HG03460 (cell line): ENCODE data around the gene CLPTM1L.

Experiments used
- ATAC-seq: cut with Tn5 transposase; IDR thresholded peaks from one replicate; pipeline ENCODE4 v1.9.1; 2021; ENCODE audit not compliant: unreplicated experiment

The CLPTM1L gene

DNA sequence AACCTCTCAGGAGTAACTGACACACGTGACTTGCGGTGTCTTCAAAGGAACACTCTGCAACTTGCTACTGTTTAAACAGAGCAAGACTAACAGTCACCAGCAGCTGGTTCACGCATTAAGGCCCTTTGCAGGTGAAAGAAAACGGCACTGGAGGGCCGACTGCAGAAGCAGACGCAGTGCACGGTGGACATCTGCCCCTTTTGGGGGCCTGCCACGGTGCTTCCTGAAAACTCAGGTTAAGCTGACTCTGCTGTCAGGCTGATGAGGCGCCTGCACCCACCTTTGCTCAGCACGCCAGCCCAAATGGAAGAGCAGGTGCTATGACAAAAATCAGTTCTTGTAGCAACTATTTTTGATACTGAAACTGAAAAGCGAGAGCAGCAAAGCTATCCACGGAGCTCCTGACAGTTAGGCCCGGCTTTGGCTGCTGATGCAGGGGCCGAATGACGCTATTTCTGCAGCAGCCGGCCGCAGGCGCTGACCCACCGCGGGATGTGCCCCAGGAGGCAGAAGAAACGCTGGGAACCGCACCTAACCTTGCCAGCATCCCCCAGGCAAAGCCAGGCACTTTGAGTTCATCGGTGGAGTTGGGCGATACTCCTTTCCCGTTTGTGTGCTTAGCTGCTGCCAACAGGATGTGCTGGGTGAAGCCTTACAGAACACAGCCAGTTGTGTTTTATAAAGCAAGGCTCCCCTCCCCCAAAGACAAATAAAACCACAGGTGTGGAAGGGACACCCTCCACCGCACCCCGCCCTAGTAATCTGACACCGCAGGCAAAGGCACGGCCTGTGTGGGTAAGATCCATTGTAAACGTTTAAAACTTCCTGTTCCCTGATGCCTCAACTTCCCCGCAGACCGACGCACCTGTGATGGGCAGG is 29.0 kb downstream of the CLPTM1L start:
- ATAC-seq = peak; percentile 49

DNA sequence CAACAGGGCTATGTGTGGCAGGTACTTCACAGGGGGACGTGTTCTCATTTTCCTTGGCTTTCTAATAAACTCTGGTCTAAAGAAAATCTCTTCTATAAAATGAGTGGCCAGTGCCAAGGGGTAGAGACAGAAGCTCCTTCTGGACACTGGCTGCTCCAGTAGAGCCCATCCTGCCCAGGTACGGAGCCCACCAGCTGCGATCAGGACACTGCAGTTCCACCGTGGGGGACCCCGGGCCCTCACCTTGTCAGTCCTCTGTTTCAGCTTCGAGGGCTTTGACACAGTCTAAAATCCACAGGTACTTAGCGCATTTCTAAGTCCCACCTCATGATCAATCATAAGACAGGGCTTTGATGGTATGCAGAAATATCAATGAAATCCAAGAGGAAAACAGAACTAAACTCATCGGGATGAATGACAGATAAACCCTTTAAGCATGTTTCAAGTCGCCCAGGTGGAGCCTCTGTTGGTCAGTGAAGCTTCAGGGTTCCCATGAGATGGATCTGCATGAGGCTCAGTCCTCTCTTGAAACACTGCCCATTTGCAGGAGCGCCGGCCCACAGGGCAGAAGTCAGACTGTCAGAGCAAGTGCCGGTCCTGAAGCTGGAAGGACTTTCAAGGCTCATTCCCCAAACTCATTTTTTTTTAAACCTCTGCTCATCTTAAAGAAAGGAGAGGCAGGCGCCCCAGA is 29.7 kb downstream of the CLPTM1L start:
- no peak for ATAC-seq

DNA sequence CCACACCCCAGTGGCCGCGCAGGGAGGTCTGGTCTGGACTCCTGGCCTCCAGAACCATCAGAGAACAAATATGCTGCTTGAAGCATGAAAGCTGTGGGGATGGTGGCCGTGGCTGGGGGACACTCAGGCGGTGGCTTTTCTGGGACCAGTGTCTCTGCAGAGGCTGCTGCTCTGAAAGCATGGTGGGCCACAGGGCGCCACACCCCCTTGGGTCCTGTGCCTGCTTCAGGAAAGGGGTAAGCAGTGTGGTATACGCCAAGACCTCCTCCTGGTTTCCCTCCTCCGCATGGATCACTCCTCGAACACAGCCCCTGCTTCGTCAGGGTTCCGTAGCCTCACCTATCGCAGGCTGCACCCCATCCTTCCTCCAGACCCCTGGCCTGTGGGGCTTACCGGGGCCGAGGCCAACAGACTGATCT is 30.3 kb downstream of the CLPTM1L start:
- ATAC-seq = no peak

DNA sequence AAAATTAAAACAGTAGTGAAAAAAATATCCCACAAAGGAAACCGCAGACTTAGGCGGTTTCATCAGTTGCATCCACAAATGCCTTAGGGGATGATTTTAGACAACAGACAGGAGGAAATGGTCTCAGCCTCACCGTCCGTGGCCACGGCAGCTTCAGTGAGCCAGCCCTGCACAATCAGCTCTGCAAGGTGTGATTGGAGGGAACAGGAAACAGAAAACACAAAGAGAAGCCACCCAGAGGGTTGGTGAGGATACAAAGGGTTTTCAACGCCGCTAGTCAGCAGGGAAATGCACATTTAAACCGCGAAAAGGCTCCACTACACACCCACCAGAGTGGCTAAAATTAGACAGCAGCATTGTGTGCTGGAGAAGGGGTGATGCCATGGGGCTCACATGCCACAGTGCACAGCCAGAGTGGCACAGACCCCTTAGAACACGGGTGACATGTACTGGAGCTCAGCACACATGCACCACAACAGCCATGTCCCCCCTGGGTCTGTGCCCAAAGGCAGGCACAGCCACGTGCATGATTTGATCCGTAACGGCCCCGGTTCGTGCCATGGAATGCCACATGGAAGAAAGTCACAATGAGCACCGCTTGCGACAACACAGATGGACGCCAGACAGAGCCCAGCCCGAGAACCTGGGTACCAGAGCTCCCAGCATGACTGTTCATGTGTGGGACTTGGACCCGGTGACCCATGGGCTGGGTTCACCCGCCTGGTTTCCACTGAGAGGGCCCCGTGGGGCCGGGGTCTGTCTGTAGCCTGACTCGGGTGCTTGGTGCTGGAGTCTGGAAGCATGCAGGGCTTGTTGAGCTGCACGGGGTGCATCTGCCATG is 31.7 kb downstream of the CLPTM1L start:
- peak; percentile 78 for ATAC-seq

DNA sequence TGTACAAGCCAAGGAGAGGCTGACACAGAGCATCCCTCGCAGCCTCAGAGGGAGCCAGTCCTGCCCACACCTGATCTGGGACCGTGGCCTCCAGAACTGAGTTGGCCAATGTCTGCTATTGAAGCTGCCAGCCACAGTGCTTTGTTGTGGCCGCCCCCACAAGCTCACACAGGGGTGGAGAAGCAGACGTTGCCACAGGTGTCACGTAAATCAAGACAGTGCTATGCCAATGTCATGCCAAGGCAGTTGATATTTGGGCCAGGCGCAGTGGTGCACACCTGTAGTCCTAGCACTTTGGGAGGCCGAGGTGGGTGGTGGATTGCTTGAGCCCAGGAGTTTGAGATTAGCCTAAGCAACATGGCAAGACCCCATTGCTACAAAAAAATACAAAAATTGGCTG is 32.7 kb downstream of the CLPTM1L start:
- ATAC-seq = no peak

DNA sequence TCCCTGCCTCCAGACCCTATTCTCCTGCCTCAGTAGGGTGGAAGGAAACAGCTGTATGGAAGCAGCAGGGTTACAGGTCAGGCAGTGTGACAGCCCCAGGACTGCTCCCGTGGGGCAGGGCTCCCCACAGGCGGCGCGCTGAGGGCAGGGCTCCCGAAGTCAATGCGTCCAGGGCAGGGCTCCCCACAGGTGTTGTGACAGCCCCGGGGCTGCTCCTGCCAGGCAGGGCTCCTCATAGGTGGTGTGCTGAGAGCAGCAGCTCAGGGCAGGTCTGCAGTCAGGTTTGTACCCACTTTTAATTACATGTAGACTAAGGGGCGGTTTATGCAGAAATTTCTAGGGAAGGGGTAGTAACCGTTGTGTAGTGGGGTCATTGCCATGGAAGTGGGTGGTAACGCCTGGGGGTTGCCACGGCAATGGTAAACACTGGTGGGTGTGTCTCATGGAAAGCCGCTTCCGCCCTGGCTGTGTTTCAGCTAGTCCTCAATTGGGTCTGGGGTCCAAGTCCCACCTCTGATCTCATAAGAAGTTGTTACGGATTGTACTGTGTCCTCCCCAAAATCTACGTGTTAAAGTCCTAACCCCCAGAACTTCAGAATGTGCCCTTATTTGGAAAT is 33.4 kb downstream of the CLPTM1L start:
- no peak for ATAC-seq

DNA sequence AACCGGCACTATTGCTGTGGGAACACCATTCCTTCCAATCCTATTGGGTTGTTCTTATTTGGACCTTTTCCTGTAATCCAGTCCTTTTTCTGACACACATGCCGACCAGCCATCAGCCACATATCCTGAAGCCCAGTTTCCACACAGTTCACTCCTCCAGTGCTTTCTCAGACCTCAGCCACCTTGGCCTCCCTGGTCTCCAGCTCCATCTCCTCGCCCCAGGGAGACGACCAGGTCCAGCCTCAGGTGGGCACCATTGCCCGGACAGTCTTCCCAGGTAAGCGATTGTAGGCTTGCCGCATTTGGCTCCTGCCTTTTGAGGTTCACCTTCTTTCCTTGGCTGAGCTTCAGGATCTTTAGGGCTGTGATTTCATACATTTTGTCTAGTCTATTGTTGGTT is 34.8 kb downstream of the CLPTM1L start:
- ATAC-seq = no peak

DNA sequence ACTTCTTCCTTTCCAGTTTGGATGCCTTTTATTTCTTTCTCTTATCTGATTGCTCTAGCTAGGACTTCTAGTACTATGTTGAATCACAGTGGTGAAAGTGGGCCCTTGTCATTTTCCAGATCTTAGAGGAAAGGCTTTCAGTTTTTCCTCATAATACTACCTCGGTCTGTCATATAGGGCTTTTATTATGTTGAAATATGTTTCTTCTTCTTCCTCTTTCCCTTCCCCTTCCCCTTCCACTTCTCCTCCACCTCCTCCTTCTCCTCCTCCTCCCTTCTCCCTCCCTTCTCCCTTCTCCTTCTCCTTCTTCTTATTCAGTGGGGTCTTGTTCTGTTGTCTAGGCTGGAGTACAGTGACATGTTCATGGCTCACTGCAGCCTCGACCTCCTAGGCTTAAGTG is 40.9 kb downstream of the CLPTM1L start:
- ATAC-seq = no peak

DNA sequence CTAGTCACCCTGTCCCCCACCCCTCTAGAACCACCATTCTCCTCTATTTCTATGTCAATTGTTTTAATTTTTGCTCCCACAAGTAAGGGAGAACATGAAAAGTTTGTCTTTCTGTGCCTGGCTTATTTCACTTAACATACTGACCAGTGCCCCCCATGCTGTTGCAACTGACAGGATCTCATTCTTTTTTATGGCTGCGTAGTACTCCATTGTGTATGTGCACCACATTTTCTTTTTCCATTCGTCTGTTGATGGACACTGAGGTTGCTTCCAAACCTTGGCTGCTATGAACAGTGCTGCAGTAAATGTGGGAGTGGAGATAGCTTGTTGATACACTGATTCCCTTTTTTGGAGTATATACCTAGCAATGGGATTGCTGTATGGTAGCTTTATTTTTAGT is 42.6 kb downstream of the CLPTM1L start:
- ATAC-seq = no peak

DNA sequence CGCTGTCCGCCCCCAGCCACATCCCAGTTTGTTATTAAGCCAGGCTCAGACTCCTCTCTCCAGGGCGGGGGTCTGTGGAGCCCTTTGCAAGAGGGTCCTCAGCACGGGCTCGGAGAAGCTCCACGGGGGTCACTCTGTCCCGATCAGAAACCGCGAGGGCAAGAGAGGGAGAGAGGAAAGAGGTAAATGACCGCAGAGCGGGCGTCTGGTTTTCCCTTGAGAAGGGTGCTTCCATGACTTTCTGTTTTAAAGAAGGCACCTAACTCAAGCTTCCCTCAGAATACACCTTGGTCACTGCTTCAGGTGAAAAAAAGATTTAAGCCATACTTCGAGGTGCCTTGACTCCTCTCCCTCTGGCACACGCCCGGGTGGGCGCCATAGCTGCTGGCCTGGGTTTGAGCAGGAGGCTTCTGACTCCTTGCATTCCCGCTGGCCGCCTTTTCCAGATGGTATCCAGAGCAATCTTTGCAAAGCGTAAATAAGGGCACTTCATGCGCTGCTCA is 44.3 kb downstream of the CLPTM1L start:
- no peak for ATAC-seq

DNA sequence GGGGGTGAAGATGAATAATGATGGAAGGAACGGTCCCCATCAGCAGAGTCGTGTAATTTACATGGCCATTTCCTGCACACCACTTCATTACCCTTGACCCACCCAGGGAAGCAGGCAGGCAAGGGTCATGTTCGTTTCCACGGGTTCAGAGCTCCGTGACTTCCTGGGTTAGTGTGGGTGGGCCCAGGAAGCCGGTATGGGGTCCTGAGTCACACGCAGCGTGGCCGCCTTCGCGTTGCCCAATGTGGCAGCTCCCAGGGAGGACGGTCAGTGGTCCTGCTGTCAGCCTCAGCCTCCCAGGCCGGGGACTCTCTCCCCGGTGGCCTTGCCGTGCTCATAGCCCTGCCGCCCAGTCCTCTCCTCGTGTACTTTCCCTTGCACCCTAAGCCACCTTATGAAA is 44.9 kb downstream of the CLPTM1L start:
- no peak for ATAC-seq

DNA sequence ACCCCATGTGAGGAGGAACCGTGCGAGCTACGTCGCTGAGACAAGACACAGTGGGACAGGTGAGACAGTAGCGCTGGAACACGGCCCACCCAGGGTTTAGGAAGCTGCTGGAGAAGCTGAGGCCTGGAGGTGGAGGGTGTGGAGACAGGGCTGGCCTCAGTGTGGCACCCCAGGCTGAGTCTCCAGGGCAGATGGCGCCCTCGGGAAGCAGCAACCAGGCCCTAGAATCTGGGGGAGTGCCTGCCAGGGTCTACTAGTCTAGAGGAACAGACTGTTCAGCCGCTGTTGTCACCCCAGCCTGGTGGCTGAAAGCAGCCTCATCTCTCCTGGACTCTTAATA is 45.4 kb downstream of the CLPTM1L start:
- ATAC-seq = no peak

DNA sequence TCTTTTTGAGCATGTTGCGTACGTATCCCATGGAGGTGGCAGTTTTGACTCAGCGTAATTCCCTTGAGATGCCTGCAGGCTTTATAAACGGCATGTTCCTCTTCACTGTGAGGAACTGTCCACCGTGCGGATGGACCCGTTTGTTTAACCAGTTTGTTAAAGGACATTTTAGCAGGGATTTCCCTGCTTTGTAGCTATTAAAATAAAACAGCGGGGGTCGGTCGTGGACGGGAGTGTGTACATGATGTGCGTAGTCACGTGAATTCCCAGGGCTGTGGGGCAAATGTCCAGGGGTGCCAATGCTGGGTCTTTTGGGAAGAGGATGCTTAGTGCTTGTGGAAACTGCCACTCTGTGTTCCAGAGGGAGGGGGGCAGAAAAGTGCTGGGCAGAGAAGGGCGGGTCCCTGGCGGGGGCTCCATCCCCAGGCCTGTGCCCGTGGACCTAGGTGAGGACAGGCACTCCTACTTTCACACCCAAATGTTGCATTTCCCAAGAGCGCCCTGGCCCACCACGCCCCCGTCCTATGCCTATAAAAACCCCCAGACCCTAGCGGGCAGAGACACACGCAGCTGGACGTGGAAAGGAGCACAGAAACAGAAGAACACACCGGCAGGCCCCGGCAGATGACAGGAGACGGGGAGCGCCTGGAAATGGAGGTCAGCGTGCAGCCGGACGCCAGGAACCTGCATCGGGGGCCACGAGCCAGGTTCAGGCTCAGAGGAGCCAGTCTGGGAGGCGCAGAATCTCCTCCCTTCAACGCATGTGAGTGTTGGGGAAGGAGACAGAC is 46.0 kb downstream of the CLPTM1L start:
- ATAC-seq = no peak

DNA sequence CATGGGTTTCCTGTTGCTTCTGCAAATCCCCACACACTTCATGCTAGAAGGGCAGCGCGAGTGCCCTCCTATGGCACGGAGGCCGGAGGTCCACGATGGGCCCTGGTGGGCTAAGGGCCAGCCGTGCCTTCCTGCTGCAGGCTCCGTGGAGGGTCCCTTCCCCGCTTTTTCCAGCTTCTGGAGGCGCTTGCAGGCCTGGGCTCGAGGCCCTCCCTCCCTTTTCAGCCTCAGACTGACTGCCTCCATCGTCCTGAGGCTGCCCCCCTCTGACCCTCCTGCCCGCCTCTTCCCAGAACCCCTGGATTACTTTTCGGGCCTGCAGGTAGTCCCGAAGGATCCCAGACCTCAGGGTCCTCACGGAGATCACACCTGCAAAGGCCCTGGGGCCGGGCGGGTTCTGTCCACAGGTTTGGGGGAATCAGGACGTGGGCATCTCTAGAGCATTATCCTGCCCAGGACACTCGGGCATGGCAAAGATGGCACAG is 46.8 kb downstream of the CLPTM1L start:
- ATAC-seq = no peak

DNA sequence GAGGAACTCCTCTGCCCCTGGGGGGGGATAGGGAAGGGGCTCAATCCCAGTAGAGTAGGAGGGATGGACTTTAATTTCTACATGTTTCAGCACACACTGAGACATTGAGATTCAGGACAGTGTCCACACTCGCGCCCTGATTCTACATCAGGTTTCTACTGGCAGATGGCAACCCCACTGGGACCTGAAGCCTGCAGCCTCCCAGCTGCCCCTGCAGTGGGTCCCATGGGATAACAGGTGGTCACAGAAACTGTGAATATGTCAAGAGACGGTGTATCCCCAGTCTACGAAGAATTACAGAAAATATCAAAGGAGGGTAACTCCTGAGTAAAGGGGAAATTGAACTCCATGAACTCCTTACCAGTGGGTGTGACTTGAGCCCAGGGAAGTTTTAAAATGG is 47.7 kb downstream of the CLPTM1L start:
- no peak for ATAC-seq

DNA sequence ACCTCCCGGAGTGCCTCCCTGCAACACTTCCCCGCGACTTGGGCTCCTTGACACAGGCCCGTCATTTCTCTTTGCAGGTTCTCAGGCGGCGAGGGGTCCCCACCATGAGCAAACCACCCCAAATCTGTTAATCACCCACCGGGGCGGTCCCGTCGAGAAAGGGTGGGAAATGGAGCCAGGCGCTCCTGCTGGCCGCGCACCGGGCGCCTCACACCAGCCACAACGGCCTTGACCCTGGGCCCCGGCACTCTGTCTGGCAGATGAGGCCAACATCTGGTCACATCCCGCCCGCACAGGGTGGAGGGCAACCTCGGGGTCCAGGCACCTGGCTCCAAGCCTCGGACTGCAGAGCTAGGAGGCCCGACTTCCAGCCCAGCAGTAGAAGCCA is 49.3 kb downstream of the CLPTM1L start:
- no peak for ATAC-seq

DNA sequence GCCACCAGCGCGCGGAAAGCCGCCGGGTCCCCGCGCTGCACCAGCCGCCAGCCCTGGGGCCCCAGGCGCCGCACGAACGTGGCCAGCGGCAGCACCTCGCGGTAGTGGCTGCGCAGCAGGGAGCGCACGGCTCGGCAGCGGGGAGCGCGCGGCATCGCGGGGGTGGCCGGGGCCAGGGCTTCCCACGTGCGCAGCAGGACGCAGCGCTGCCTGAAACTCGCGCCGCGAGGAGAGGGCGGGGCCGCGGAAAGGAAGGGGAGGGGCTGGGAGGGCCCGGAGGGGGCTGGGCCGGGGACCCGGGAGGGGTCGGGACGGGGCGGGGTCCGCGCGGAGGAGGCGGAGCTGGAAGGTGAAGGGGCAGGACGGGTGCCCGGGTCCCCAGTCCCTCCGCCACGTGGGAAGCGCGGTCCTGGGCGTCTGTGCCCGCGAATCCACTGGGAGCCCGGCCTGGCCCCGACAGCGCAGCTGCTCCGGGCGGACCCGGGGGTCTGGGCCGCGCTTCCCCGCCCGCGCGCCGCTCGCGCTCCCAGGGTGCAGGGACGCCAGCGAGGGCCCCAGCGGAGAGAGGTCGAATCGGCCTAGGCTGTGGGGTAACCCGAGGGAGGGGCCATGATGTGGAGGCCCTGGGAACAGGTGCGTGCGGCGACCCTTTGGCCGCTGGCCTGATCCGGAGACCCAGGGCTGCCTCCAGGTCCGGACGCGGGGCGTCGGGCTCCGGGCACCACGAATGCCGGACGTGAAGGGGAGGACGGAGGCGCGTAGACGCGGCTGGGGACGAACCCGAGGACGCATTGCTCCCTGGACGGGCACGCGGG is 49.9 kb downstream of the CLPTM1L start, which contains the start of gene TERT:
TSS of gene TERT (minus strand) at position 234 of the 815 bp plus-strand sequence. CDS start at position 155, 79 bp downstream.
- no peak for ATAC-seq

DNA sequence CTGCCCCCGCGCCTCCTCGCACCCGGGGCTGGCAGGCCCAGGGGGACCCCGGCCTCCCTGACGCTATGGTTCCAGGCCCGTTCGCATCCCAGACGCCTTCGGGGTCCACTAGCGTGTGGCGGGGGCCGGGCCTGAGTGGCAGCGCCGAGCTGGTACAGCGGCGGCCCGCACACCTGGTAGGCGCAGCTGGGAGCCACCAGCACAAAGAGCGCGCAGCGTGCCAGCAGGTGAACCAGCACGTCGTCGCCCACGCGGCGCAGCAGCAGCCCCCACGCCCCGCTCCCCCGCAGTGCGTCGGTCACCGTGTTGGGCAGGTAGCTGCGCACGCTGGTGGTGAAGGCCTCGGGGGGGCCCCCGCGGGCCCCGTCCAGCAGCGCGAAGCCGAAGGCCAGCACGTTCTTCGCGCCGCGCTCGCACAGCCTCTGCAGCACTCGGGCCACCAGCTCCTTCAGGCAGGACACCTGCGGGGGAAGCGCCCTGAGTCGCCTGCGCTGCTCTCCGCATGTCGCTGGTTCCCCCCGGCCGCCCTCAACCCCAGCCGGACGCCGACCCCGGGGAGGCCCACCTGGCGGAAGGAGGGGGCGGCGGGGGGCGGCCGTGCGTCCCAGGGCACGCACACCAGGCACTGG is 50.6 kb downstream of the CLPTM1L start:
- no peak for ATAC-seq
